HUDEP-2 (cell line): Measurements from ENCODE around the gene FGF1.

Experiments used
- DNase-seq, 76 experiments: peaks; one replicate each; lab custom pipeline; 2025; ENCODE audit not compliant: unreplicated experiment in 76 of 76; lab: John Stamatoyannopoulos, UW

The FGF1 gene

DNA sequence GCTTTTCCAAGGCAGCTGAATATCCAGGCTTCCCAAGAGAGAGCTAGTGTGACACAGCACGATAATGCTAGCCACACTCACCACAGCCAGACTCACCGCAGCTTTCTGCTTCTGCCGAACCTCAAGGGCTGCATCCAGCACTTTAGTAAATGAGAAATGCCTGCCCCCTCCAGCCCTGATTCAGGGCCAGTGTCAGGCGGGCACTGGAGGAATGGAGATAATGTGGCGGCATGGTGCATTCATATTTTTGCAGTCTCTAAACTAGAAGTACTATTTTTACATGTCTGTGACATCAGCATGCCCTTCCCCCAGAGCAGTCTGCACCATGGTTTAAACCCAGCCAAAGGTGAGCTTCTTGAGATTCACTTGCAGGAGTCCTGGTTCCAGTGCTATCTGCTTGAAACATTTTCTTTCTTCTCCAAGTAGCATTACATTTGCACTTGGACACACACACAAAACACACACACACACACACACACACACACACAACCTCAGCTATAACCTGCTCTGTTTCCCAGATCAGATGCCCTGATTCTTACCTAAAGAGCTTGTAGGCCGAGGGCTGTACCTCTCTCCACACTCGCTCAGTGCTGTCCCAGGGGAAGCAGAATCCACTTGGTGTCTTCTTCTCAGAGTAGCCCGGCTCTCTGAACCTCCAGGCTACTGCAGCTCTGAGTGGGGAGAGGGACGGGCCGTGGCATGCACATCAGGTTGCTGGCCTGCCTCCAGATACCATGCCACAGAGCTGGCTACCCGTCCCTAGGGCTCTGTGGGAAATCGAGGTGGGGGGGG, at the start of gene FGF1:
Gene FGF1 (minus strand): TSS at position 673 of the 792 bp plus-strand sequence. CDS start 71,963 bp downstream, outside the sequence.
- no peak for DNase-seq

DNA sequence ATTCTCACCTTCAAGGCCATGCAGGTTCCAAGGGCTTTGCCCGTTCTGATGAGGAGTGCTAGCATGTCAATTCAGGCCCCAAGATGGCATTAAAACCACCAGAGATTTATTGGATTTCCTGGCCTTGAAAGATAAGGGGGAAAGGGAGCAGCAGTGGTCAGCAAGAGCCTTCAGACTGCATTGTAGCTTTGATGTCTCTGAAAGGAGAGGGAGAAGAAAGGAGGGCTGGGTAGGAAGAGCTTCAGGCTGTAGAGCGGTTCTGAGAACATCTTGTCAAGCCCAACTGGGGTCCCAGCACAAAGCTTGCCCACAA, 41.8 kb upstream of the FGF1 start:
- DNase-seq, result no peak

DNA sequence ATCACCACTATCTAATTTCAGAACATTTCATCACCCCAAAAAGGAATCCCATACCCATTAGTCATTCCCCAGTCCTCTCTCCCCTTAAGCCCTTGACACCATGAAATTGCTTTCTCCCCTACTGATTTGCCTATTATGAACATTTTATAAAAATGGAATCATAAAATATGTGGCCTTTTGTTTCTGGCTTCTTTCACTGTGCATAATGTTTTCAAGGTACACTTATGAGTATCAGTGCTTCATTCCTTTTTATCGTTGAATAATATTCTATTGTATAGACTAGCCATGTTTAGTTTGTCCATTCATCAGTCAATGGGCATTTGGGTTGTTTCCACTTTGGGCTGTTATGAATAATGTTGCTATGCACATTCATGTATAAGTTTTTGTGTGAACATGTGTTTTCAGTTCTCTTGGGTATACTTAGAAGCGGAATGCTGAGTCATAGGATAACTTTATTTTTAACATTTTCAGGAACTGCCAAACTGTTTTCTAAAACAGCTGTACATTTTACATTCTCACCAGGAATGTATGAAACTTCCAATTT, 40.4 kb upstream of the FGF1 start:
- no peak for DNase-seq

DNA sequence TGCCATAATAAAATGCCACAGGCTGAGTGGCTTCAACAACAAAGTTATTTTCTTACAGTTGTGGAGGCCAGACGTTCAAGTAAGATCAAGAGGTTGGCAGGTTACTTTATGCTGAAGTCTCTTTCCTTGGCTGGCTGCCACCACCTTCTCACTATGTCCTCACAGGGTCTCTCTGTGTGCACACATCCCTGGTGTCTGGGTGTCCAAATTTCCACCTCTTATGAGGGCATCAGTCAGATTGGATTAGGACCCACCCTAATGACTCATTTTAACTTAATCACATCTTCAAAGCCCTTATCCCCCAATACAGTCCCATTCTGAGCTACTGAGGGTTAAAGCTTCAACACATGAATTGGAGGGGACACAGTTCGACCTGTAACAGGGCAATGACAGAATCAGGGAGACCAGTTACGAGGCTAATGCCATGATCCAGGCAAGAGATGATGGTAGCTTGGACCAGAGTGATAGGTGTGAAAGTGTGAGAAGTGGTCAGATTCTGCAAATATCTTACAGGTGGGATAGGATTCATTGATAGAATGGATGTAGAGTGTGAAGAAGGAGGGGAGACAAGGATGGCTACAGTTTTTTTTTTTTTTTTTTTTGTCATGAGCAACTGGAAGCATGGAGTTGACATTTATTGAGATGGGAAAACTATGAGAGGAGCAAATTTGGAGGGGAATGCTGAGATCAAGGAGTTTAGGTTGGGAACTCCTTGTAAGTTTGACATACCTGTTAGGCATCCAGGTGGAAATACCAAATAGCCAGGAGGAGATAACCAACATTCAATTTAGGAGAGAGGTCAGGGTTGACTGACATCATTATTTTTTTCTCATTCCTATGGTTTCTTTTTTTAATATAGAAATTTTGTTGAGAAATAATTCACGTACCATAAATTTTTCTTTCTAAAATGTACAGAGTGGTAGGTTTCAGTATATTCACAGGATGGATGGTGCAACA, 39.6 kb upstream of the FGF1 start:
- no peak for DNase-seq

DNA sequence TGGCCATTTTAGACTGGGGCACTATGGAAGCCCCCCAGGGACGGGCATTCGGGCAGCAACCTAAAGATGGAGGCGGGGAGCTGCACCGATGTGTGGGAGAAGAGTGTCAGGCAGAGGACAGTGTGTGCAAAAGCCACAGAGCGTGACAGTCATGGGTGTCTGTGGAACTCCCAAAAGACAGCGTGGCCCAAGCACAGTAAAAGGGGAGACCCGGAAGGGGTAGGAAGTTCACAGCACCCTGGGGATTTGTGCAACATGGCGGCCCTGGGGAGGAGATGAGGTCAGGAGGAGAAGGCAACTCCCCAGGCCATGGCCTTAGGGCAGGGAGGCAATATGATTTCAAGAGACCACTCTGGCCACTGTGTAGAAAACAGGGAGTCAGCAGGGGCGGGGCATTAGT, 38.9 kb upstream of the FGF1 start:
- DNase-seq, result no peak

DNA sequence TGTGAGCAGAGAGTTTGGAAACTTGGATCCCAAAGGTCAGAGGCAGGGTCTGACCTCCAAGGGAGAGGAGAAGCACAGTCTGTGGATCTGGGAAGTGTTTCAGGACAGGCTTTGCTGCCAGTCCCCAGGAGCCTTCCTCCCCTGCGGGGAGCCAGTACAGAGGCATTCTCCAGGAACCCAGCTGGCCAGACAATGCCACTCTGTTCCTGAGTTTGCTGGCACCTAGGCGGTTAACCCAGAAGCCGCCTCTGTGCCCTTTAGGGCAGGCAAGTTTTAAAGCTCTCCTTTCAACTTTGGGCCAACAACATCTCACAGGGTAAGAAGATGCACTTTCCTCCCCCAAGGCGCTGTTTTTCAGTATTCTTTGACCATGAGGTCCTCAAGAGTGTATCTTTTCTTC, 37.0 kb upstream of the FGF1 start:
- DNase-seq, result no peak

DNA sequence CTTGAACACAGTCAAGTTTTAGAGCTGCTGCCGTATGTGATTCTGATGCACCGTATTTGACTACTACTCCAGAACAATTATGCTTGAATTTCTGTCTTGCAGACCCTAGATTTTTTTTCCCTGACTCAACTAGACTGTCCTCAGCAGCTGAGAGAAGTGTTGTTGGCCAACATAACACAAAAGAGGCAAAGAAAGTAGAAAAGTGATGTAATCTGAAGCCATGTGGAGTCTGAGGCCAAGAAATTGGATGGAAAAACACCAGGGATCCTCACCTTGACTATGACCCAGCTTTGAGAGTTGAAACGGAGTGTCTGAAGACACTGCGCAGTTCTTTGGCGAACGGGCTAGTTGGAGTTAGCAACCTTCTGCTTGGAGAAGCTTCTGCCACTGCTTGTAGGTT, 36.3 kb upstream of the FGF1 start:
- DNase-seq, result no peak

DNA sequence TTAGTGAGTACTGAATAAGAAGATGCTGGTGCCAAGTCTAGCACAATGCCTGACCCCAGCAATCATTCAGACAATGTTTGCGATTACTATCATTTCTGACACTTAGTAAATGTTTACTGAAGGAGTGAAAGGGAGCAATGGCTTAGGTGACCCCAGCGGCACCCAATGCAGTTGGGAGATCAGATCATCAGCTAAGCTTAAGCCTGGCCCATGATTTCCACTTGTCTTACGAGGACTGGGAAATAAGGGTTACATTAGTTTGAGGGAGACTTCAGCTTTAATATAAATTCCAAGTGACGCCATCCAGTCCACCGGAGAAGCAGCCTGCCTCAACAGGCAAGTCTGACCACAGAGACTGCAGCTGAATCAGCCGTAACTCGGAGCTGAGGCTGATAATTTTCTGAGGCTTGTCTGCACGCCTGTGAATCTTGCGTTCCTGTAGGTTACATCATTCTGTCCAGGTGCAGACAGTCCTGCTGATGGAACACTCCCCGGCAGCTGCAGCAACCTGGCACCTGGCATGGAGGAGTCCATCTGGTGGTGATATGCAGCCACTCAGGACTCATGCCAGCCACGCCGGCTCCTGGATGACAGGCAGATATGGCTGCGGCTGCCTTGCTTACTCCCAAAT, 34.9 kb upstream of the FGF1 start:
- no peak for DNase-seq

DNA sequence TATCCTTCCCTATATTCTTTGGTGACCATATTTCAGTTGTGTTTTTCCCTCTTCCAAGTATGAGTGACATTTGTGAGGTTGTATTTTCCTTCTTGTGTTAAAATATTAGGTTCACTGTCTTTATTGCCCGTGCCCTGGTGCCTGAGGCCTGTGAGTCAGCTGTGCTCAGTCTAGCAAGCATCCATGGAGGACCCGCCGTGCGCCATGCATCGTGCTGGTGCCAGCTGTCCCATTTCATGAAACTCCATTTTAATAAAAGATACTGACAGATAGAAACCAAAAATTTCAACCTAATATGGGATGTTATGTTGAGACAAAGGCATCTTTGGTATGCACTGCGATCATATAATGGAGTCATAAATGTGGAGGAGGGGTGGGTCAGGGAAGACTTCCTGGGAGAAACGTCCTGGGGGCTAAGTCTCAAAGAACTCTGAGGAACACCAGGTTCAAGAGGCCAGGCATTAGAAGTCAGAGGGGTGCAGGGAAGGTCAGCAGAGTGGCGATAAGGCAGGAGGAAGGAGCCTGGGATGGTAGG, 34.0 kb upstream of the FGF1 start:
- no peak for DNase-seq

DNA sequence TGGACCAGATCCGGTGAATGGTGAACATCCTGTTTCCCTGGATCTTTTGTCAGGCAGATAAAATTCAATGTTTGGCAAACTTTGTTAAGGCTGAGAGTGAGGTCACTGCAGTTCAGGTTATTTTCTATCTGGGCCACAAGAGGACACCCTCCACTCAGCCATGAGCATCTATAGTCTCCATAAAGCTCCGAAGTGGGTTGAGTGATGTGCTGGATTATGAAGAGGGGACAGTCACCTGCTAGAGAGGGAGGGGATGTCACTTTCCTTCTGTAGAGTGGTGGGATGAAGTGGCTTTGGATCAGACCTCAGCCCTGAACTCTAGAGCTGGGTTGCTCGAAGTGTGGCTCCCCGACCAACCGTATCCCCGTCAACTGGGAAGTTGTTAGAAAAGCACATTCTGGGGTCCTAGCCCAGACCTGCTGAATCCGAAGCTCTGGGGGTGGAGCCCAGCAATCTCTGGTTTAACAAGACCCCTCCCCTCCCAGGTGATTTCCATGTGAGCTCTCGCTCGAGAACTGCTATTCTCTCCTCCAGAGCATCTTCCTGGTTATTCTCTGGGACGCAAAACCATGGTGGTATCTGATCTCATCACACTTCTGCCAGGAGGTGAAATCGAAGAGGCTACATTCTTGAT, 31.8 kb upstream of the FGF1 start:
- no peak for DNase-seq

DNA sequence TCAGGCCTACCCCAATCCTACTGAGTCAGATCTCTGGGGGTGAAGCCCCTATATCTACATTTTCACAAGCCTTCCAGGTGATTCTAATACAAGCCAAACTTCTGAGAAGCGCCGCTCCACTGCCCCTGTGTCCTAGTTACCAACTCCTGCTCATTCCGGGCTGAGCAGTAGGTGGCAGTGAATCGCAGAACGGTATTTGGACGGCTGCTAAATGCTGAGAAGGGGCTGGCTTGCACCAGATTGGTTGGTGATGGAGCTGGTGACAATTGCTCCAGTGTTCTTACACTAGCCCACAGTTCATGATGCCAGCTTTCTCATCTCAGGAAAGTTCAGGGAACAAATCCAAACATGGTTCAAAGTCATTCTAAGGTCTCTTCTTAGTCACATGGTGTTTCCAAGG, 31.1 kb upstream of the FGF1 start:
- peak in 15 of 76 experiments; percentile 2 to 43 (median 14) for DNase-seq

DNA sequence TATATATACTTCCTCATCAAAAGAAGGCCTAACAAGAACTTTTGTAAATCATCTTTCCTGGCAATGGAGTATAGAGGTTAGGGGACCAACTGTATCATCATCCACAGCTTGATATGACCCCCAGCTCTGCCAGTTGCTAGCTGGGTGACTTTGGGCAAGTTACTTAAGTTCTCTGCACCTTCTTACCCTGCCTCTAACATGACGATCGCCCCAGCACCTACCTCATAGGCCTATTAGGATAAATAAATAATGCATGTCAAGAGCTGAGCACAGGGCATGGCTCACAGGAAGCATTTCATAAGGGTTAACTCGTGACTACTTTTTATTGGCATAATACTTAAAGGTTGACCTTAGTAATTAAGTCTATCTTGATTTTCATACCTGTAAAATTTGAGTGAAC, 29.4 kb upstream of the FGF1 start:
- DNase-seq, result no peak

DNA sequence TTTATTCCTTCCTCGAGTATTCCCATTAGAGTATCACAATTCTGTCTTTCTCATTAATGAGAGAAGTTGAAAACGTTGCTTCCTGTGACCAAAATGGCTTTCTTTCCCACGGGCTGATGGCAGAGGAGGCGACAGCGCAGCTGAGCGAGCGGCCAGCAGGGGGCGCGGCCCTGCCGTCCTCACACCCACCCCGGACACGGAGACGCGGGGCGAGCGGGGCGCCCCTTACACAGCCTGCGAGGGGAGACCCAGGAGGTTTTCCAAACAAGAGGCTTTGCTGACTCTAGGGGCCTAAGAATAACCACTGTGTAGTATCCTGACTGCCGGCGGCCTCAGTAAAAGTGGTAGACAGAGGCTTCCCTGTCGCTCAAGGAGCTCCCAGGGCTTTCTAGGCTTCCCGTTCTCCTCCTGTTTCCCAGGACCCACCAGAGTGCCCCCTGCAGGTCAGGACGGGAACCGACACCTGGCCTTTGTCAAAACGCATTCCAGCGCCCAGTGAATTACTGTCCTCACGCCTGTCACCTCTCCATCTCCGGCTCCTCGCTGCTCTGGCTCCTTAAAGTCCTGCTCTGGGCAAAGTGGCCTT, 27.3 kb upstream of the FGF1 start:
- peak in 74 of 76 experiments; percentile 15 to 88 (median 68) for DNase-seq

DNA sequence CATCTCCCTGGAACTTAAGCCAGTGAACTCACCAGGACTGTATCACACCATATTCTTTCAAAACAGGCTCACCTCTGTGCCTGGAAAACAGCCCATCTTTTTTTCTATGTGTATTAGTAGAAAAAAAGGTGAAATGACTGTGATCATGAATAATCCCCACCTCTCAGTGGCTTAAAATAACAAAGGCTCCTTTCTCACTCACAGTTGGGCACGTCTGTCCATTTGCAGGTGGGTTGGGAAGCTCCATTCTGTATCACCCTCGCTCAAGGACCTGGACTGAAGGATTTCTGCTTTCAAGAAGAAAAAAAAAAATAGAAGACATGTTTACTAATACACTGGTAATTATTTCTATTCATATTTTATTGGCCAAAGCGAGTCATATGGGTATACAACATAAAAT, 17.3 kb upstream of the FGF1 start:
- DNase-seq, result no peak

DNA sequence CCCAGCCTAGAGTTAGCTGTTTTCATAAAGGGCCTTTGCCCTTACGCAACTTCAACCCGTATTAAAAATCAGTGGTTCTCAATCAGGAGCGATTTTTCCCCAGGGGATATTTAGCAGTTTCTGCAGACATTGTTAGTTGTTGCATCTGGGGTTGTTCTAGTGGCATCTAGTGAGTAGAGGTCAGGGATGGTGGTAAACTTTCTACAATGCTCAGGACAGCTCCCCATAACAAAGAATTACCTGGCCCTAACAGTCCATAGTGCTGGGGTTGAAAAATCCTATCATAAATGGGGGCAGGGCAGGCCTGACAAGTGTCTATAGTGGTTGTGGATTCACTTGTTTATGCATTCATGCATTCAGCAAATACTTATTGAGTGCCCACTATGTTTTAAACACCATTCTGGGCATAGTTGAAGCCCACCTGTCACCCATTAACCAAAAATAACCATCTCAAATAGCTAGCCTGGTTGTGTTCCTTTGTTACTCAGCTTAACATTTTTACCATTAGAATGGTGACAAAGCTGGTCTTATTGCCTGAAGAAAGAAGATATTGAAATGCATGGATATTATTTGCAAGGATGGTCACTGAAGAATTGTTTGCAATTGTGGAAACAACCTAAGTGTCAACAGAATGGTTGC, 15.9 kb upstream of the FGF1 start:
- DNase-seq, result no peak

DNA sequence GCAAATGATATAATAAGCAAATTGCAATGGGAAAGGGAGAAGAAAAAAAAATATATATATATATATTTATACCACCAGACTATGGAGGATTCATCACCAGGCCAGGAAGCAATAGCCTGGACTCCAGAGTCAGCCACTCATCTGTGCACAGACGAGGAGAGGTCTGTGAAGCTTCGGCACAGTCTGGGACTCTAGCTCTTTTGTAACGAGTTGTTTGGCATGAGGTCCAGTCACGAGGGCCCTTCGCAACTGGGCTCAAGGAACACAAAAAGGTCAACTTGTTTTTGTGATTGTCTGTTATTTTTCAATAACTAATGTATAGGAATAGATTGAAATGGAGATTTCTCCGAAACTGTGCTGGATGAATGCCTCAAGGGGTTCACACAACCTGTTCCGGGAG, 14.7 kb upstream of the FGF1 start:
- DNase-seq, result no peak

DNA sequence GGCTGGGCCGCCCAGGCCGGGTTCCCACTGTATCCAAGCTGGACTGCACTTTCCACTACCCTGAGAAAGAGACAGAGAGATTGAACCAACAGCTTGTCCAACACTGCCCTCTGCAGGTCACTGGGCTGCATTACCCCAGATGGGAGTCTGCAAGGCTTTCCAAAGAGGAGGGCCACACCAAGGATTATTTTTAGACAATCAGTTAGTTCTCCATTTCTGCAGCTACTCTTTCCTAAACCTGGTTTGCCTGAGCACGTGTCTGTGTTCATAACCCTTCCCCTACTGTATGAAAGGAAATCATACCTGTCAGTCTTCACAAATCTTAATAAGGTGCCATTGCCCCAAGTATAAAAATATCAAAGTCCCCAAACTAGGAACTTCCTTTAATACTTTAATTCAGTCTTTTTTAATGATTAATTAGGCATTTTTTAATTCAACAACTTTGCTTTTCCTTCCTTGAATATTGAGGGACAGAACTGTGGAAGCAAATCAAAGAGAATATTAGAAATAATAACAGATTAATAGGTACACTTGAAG, 13.4 kb upstream of the FGF1 start:
- DNase-seq, result peak in 60 of 76 experiments; percentile 2 to 74 (median 41)

DNA sequence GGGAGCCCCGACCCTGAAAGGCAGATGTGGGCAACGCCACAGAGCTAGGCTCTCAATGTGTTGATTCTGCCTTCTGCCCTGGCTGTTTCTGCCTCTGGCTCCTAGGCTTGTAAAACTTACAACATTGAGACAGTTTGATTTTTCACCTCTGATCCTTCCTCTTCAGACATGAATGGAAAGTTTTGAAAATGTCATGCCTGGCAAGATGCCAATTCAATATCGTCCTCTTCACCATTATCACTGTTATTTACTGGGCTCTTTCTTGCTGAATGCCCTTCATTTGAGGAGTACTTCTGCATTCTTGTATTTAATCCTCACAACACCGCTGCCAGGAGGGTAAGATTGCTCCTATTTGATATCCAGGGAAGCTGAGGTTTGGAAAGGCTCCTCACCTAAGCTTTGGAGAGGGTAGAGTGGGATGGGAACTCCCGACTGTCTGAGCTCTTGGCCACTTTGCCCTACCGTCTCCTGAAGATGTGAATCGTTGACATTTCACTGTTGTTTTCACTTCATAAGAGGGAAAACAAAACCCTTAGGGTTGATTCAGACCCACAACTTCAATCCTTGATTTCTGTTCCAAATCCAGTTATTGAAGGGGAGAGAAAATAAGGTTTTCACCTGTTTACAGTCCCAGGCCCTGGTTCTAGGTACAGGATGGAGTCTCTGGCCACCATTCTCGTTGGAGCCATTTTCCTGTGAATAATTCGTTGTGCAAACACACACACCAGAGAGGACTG, 12.7 kb upstream of the FGF1 start:
- DNase-seq, result no peak
